Measurements from ENCODE around the gene NRP2. TPM values are rescaled to one million over a fixed set of nuclear protein-coding genes. Genes with fewer than 3 reads are reported as not detected.

The NRP2 gene
- total RNA-seq, 1 donor from 2014 or later: 89.5 TPM

DNA sequence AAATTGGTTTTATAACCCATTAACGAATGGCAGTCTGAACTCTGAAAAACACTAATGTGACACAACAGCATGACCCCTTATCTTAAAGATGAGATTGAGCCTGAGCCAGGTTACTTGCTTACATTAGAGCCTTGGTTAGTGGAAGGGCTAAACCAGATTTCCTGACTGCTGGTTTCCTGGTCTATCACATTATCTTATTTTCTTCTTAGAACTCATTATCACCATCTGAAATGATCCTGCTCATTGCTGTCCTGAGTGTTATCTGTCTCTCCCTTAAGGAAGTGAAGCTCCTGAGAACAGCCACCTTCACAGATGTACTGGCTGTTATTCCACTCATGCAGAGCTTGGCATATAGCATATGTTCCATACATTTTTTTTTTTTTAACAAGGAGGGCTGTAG lies 9.0 kb upstream of the NRP2 start:
- H3K4me1 Mint-ChIP-seq: peaks cover 7% of the 10 kb centered on the region
- H3K9me3 Mint-ChIP-seq: peaks cover 16% of the 10 kb centered on the region
- no peaks in the 10 kb centered on the region for H3K27me3 Mint-ChIP-seq (ENCODE audit: low read depth)
- no peak overlapping the region for H3K27ac Mint-ChIP-seq
- no peak for DNase-seq (ENCODE audit: low spot score in 2 of 2, unreplicated experiment in 2 of 2)
- TF ChIP-seq, protein P1, sequence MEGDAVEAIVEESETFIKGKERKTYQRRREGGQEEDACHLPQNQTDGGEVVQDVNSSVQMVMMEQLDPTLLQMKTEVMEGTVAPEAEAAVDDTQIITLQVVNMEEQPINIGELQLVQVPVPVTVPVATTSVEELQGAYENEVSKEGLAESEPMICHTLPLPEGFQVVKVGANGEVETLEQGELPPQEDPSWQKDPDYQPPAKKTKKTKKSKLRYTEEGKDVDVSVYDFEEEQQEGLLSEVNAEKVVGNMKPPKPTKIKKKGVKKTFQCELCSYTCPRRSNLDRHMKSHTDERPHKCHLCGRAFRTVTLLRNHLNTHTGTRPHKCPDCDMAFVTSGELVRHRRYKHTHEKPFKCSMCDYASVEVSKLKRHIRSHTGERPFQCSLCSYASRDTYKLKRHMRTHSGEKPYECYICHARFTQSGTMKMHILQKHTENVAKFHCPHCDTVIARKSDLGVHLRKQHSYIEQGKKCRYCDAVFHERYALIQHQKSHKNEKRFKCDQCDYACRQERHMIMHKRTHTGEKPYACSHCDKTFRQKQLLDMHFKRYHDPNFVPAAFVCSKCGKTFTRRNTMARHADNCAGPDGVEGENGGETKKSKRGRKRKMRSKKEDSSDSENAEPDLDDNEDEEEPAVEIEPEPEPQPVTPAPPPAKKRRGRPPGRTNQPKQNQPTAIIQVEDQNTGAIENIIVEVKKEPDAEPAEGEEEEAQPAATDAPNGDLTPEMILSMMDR (IDR thresholded peaks at IDR 0.05; ENCODE audit: unreplicated experiment): no peak
- no peak overlapping the region for H3K4me3 Mint-ChIP-seq
- H3K36me3 Mint-ChIP-seq: no peaks in the 10 kb centered on the region

DNA sequence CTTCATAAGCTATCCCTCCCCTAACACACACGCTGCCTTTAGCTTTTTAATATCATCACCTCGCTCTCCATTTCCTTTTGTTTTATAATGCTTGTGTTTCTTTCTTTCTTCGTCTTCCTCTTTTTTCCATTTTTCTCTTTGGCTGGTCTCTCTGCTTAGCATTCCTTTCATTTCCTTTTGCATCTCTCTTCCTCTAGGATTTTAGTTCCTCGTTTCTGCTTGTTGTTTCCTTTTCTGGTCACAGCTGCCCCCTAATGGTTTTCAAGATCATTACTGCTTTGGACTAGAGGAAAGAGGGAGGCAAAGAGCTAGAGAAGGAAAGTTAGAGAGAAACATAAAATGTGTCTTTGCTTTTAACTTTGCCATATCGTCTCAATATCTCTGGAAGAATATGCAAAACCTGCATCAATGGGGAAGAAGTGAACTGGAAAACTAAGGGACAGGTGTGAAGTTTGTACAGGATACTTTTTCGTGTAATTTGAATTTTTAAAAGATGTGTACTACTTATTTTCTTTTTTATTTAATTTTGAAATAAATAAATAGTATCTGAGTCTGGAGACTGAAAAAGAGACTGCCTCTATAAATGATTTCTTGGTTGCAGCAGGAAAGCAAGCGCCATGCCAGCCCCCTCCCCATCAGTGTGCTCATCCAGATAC lies 6.3 kb upstream of the NRP2 start:
- Mint-ChIP-seq H3K9me3 (no peaks in the 10 kb centered on the region), H3K27me3 (ENCODE audit: low read depth) (no peaks in the 10 kb centered on the region), H3K27ac (no peak overlapping the region), H3K4me3 (no peak overlapping the region), H3K4me1 (peaks cover 23% of the 10 kb centered on the region), H3K36me3 (no peaks in the 10 kb centered on the region)
- TF ChIP-seq, protein P1 (IDR thresholded peaks at IDR 0.05; ENCODE audit: unreplicated experiment): peak; percentile 66
- no peak for DNase-seq (ENCODE audit: low spot score in 2 of 2, unreplicated experiment in 2 of 2)

- Mint-ChIP-seq H3K27me3 (ENCODE audit: low read depth) (peaks cover 11% of the 10 kb centered on the region), H3K36me3 (no peaks in the 10 kb centered on the region), H3K9me3 (no peaks in the 10 kb centered on the region), H3K4me3 (no peak overlapping the region), H3K27ac (no peak overlapping the region), H3K4me1 (peaks cover 36% of the 10 kb centered on the region)
- TF ChIP-seq, protein P1 (IDR thresholded peaks at IDR 0.05; ENCODE audit: unreplicated experiment): no peak
- no peak for DNase-seq (ENCODE audit: low spot score in 2 of 2, unreplicated experiment in 2 of 2)
Observed at GRCh38 chr2:205678541-205679142, 3.7 kb upstream of the NRP2 start.

DNA sequence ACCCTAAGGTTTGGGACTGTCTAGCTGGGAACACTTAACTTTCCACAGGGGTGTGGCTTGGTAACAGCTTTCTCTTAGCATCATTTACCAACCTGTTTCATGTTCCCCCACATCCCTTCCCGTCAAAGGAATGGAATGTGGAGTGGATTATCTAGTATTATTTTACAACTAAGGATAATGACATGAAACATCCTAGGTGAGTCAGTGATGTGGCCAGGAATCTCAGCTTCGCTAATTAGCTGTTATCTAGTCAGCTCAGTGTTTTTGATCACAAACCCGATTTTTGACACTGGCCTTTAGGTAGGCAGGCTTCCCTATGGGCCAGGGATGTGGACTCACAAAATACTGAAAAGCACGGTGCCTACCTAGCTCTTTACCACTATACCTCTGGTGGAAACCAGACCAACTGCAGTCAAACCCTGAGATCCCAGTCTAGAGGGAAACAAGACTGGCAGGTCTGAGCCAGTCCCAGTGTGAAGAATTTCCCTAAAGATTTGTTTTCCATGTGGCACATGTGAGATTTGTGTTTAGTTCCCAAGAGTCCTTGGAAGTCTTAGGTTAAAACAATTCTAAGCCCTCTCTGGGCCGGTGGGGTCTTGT lies 2.8 kb upstream of the NRP2 start:
- Mint-ChIP-seq H3K27me3 (ENCODE audit: low read depth) (peaks cover 20% of the 10 kb centered on the region), H3K36me3 (no peaks in the 10 kb centered on the region), H3K4me3 (no peak overlapping the region), H3K27ac (no peak overlapping the region), H3K9me3 (no peaks in the 10 kb centered on the region), H3K4me1 (peaks cover 44% of the 10 kb centered on the region)
- no peak for DNase-seq (ENCODE audit: low spot score in 2 of 2, unreplicated experiment in 2 of 2)
- TF ChIP-seq, protein P1 (IDR thresholded peaks at IDR 0.05; ENCODE audit: unreplicated experiment): no peak

DNA sequence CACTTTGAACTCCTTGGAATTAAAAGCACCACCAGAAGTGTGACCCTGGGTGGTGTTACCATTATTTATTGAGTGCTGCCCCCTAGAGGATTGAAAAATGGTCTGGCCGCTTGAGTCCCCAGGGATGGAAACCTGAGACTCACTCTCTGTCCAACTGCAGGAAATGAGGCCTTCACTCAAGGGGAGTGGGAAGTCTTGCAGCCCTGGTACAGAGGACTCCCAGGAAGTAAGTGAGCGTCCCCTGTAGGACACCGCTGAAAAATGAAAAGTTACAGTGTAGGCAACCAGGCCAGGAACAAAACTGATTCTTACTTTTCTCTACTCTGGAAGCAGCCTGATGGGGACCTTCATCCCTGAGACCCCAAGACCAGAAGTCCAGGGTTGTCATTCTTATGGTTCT lies 2.2 kb upstream of the NRP2 start:
- peaks cover 25% of the 10 kb centered on the region for H3K27me3 Mint-ChIP-seq (ENCODE audit: low read depth)
- no peaks in the 10 kb centered on the region for H3K36me3 Mint-ChIP-seq
- no peak overlapping the region for H3K4me3 Mint-ChIP-seq
- H3K27ac Mint-ChIP-seq: no peak overlapping the region
- no peaks in the 10 kb centered on the region for H3K9me3 Mint-ChIP-seq
- peak in 1 of 2 experiments; percentile 54 for DNase-seq (ENCODE audit: low spot score in 2 of 2, unreplicated experiment in 2 of 2)
- TF ChIP-seq, protein P1 (IDR thresholded peaks at IDR 0.05; ENCODE audit: unreplicated experiment): peak; percentile 81
- peaks cover 50% of the 10 kb centered on the region for H3K4me1 Mint-ChIP-seq
